ENCODE measurements around the gene GREB1. TPM values are rescaled to one million over a fixed set of nuclear protein-coding genes. Genes with fewer than 3 reads are reported as not detected.

Gene GREB1
- polyA plus RNA-seq, 1 donor from 2014 or later = 17.2 TPM

GRCh38 chr2:11558214-11558886 lies 24.5 kb downstream of the GREB1 start:
- no peak overlapping the region for H3K27ac ChIP-seq (ENCODE audit: low read length)
- no peak overlapping the region for H3K4me3 ChIP-seq (ENCODE audit: low read length)
- H4K20me1 ChIP-seq (ENCODE audit: insufficient read depth) = no peaks in the 10 kb centered on the region
- H3K79me2 ChIP-seq (replicated peaks; ENCODE audit: insufficient read depth, low read length) = no peaks in the 10 kb centered on the region
- no peak overlapping the region for H3K4me2 ChIP-seq (ENCODE audit: low read length)
- H3K9me2 ChIP-seq (ENCODE audit: insufficient read depth, low read length) = no peaks in the 10 kb centered on the region
- no peak overlapping the region for H3K9ac ChIP-seq (ENCODE audit: low read length)
- TF ChIP-seq POLR2AphosphoS5 (IDR thresholded peaks at IDR 0.05) (no peak), EP300 (conservative IDR thresholded peaks at IDR 0.05; ENCODE audit: poor library complexity, severe bottlenecking) (no peak), REST (IDR thresholded peaks at IDR 0.05; ENCODE audit: borderline replicate concordance) (no peak), EZH2 (IDR thresholded peaks at IDR 0.05; ENCODE audit: borderline replicate concordance, insufficient read depth, low read length, poor library complexity, severe bottlenecking) (no peak), TAF1 (IDR thresholded peaks at IDR 0.05; ENCODE audit: low read depth) (no peak), CTCF (IDR thresholded peaks at IDR 0.05; ENCODE audit: poor library complexity, severe bottlenecking) (no peak), RAD21 (conservative IDR thresholded peaks at IDR 0.05) (no peak), SMC3 (conservative IDR thresholded peaks at IDR 0.05; ENCODE audit: poor library complexity) (no peak), MXI1 (conservative IDR thresholded peaks at IDR 0.05; ENCODE audit: poor library complexity, severe bottlenecking) (no peak)
- no peaks in the 10 kb centered on the region for H3F3A ChIP-seq (ENCODE audit: insufficient read depth, low read length, poor library complexity, severe bottlenecking)
- H2AFZ ChIP-seq (ENCODE audit: low read depth, low read length) = no peak overlapping the region
- no peaks in the 10 kb centered on the region for H3K27me3 ChIP-seq (ENCODE audit: insufficient read depth, low read depth, low read length)
- no peaks in the 10 kb centered on the region for H3K36me3 ChIP-seq (ENCODE audit: insufficient read depth, low read length)
- no peaks in the 10 kb centered on the region for H3K9me3 ChIP-seq (ENCODE audit: low read length)

GRCh38 chr2:11559066-11559785 lies 25.4 kb downstream of the GREB1 start:
- Histone ChIP-seq H3K9me3 (ENCODE audit: low read length) (no peaks in the 10 kb centered on the region), H3K79me2 (replicated peaks; ENCODE audit: insufficient read depth, low read length) (no peaks in the 10 kb centered on the region), H3K9ac (ENCODE audit: low read length) (no peak overlapping the region), H3F3A (ENCODE audit: insufficient read depth, low read length, poor library complexity, severe bottlenecking) (no peaks in the 10 kb centered on the region), H3K4me3 (ENCODE audit: low read length) (no peak overlapping the region), H3K36me3 (ENCODE audit: insufficient read depth, low read length) (no peaks in the 10 kb centered on the region), H3K4me2 (ENCODE audit: low read length) (no peak overlapping the region), H2AFZ (ENCODE audit: low read depth, low read length) (no peak overlapping the region), H3K27ac (ENCODE audit: low read length) (no peak overlapping the region), H3K27me3 (ENCODE audit: insufficient read depth, low read depth, low read length) (no peaks in the 10 kb centered on the region), H4K20me1 (ENCODE audit: insufficient read depth) (no peaks in the 10 kb centered on the region), H3K9me2 (ENCODE audit: insufficient read depth, low read length) (no peaks in the 10 kb centered on the region)
- TF ChIP-seq EP300 (conservative IDR thresholded peaks at IDR 0.05; ENCODE audit: poor library complexity, severe bottlenecking) (no peak), EZH2 (IDR thresholded peaks at IDR 0.05; ENCODE audit: borderline replicate concordance, insufficient read depth, low read length, poor library complexity, severe bottlenecking) (no peak), TAF1 (IDR thresholded peaks at IDR 0.05; ENCODE audit: low read depth) (no peak), SMC3 (conservative IDR thresholded peaks at IDR 0.05; ENCODE audit: poor library complexity) (no peak), POLR2AphosphoS5 (IDR thresholded peaks at IDR 0.05) (no peak), CTCF (IDR thresholded peaks at IDR 0.05; ENCODE audit: poor library complexity, severe bottlenecking) (no peak), MXI1 (conservative IDR thresholded peaks at IDR 0.05; ENCODE audit: poor library complexity, severe bottlenecking) (no peak), REST (IDR thresholded peaks at IDR 0.05; ENCODE audit: borderline replicate concordance) (no peak), RAD21 (conservative IDR thresholded peaks at IDR 0.05) (no peak)

Data from neural cell (in vitro differentiated cells).